ENCODE results near the gene ERRFI1. TPM values are rescaled to one million over a fixed set of nuclear protein-coding genes. Genes with fewer than 3 reads are reported as not detected.

ERRFI1 gene
- total RNA-seq, 1 experiment from 2014 or later: 83.0 TPM

GRCh38 chr1:8043621-8044020 is 17.5 kb upstream of the ERRFI1 start:
- DNase-seq: no peak
- H3K4me1 Mint-ChIP-seq (ENCODE audit: low read depth, unreplicated experiment): peaks cover 51% of the 10 kb centered on the region
- H3K27ac Mint-ChIP-seq (ENCODE audit: unreplicated experiment): no peak overlapping the region
- CTCF ChIA-PET: no interaction called here
- intact Hi-C loops (cut with micrococcal nuclease; ENCODE audit: unreplicated experiment): no loop called here
- no peak overlapping the region for H3K4me3 Mint-ChIP-seq (ENCODE audit: low read depth, unreplicated experiment)
- peaks cover 3% of the 10 kb centered on the region for H3K9me3 Mint-ChIP-seq (ENCODE audit: low read depth, unreplicated experiment)
- BruUV-seq (replicated peaks): no TSS peak
- TF ChIP-seq CTCF (IDR thresholded peaks at IDR 0.05; ENCODE audit: unreplicated experiment): no peak
- peaks cover 13% of the 10 kb centered on the region for H3K36me3 Mint-ChIP-seq (ENCODE audit: insufficient read depth, unreplicated experiment)
- no peaks in the 10 kb centered on the region for H3K27me3 Mint-ChIP-seq (ENCODE audit: unreplicated experiment)

- TF ChIP-seq CTCF (IDR thresholded peaks at IDR 0.05; ENCODE audit: unreplicated experiment): no peak
- H3K4me1 Mint-ChIP-seq (ENCODE audit: low read depth, unreplicated experiment): peaks cover 38% of the 10 kb centered on the region
- CTCF ChIA-PET: interaction anchor here (0.5 kb wide), 1 partner anchor 17 kb away, joined by 7 read pairs; no protein-coding TSS in a partner anchor
- DNase-seq: no peak
- intact Hi-C loops (cut with micrococcal nuclease; ENCODE audit: unreplicated experiment): no loop called here
- H3K9me3 Mint-ChIP-seq (ENCODE audit: low read depth, unreplicated experiment): peaks cover 3% of the 10 kb centered on the region
- peaks cover 5% of the 10 kb centered on the region for H3K36me3 Mint-ChIP-seq (ENCODE audit: insufficient read depth, unreplicated experiment)
- peak overlapping the region; percentile 94 for H3K27ac Mint-ChIP-seq (ENCODE audit: unreplicated experiment)
- BruUV-seq (replicated peaks): no TSS peak
- no peaks in the 10 kb centered on the region for H3K27me3 Mint-ChIP-seq (ENCODE audit: unreplicated experiment)
- H3K4me3 Mint-ChIP-seq (ENCODE audit: low read depth, unreplicated experiment): no peak overlapping the region
Measured at GRCh38 chr1:8042134-8042533, 16.0 kb upstream of the ERRFI1 start.

- Mint-ChIP-seq H3K9me3 (ENCODE audit: low read depth, unreplicated experiment) (peaks cover 3% of the 10 kb centered on the region), H3K4me1 (ENCODE audit: low read depth, unreplicated experiment) (peaks cover 42% of the 10 kb centered on the region), H3K36me3 (ENCODE audit: insufficient read depth, unreplicated experiment) (no peaks in the 10 kb centered on the region), H3K27me3 (ENCODE audit: unreplicated experiment) (no peaks in the 10 kb centered on the region), H3K27ac (ENCODE audit: unreplicated experiment) (peak overlapping the region; percentile 94), H3K4me3 (ENCODE audit: low read depth, unreplicated experiment) (no peak overlapping the region)
- CTCF ChIA-PET: interaction anchor here (0.6 to 1.5 kb wide), 11 partner anchors 13 to 274 kb away, joined by 3 to 7 read pairs (median 4); no protein-coding TSS in a partner anchor
- intact Hi-C loops (cut with micrococcal nuclease; ENCODE audit: unreplicated experiment): no loop called here
- DNase-seq: peak; percentile 73
- TF ChIP-seq CTCF (IDR thresholded peaks at IDR 0.05; ENCODE audit: unreplicated experiment): no peak
- BruUV-seq (replicated peaks): no TSS peak
Measured at GRCh38 chr1:8040586-8040985, 14.5 kb upstream of the ERRFI1 start.

- no peak for DNase-seq
- H3K27ac Mint-ChIP-seq (ENCODE audit: unreplicated experiment): no peak overlapping the region
- H3K9me3 Mint-ChIP-seq (ENCODE audit: low read depth, unreplicated experiment): peaks cover 3% of the 10 kb centered on the region
- H3K4me1 Mint-ChIP-seq (ENCODE audit: low read depth, unreplicated experiment): peaks cover 49% of the 10 kb centered on the region
- BruUV-seq (replicated peaks): no TSS peak
- intact Hi-C loops (cut with micrococcal nuclease; ENCODE audit: unreplicated experiment): no loop called here
- no peak overlapping the region for H3K4me3 Mint-ChIP-seq (ENCODE audit: low read depth, unreplicated experiment)
- no peak for TF ChIP-seq CTCF (IDR thresholded peaks at IDR 0.05; ENCODE audit: unreplicated experiment)
- H3K36me3 Mint-ChIP-seq (ENCODE audit: insufficient read depth, unreplicated experiment): no peaks in the 10 kb centered on the region
- CTCF ChIA-PET: no interaction called here
- no peaks in the 10 kb centered on the region for H3K27me3 Mint-ChIP-seq (ENCODE audit: unreplicated experiment)
Measured at GRCh38 chr1:8039071-8039470, 13.0 kb upstream of the ERRFI1 start.
